ENCODE results near the gene PIPOX.

Gene PIPOX, protein sequence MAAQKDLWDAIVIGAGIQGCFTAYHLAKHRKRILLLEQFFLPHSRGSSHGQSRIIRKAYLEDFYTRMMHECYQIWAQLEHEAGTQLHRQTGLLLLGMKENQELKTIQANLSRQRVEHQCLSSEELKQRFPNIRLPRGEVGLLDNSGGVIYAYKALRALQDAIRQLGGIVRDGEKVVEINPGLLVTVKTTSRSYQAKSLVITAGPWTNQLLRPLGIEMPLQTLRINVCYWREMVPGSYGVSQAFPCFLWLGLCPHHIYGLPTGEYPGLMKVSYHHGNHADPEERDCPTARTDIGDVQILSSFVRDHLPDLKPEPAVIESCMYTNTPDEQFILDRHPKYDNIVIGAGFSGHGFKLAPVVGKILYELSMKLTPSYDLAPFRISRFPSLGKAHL
- 2.4 reads per million, percentile 7 among the genes with 10 or more reads in this experiment for total RNA-seq

DNA sequence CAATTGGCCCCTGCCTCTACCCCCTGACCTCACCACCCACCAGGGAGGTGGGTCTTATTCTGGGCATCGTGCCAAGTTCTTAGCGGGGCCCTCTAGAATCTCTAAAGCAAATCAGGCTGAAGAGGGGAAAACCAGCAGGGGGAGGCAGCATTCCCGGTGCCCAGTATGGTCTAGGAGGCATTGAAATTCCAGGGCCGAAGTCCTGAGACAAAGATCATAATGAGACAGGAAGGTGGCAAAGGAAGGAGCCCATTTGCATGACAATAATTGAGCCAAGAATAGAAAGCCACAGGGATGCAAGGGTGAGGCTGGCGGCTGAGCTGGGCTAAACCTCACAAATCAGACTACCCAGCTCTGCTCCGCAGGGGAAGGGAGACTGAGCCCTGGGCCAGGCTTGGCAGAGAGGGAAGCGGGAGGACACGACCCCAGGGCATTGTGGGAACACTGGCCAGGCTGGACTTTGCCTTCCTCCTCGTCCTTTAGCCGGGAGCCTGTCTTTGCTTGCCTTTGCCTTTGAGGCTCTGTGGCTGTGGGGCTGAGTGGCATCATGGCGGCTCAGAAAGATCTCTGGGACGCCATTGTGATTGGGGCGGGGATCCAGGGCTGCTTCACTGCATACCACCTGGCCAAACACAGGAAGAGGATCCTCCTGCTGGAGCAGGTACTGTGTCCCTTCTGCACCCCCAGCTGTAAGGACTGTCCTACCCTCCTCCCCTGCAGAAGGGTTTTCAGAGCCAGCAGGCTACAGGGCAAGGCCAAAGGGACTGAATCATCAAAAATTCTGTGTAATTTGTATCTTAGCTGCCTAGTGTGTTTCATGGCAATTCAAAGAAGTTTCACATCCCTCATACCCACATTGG, at the start of gene PIPOX:
Gene PIPOX (plus strand): TSS at position 463 of the 860 bp plus-strand sequence. CDS start 85 bp downstream, at position 548.
- DNase-seq: no peak

DNA sequence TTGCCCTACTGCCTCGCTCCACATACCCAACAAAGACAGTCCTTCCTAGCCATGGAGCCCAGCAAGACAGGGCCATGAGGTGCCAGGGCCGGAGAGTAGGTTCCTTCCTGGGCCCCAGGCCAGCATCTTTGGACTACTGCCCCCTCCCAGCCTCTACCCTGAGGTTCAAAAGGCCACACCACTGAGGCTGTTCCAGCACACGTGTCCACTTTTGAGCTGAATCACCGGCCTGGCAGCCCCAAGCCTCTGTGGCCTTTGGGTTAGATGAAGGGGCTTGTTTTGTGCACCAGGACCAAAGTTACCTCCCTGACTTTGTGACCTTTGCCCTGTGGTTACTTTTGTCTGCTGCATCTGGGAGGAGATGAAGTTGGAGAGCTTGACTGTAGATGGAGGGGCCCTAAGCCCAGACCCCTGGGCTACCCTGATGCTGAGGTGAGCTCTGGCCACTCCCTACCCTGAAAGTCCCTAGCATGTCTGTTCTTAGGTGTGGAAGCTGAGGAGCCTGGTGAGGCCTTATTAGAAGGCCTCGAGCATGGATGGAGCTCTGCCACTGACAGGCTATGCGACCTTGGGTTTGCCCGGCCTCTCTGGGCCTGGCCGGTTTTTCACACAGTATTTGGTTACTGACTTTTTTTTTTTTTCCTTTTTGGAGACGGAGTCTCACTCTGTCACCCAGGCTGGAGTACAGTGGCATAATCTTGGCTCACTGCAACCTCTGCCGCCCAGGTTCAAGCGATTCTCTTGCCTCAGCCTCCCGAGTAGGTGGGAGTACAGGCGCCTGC, 49.1 kb upstream of the PIPOX start:
- DNase-seq: no peak

DNA sequence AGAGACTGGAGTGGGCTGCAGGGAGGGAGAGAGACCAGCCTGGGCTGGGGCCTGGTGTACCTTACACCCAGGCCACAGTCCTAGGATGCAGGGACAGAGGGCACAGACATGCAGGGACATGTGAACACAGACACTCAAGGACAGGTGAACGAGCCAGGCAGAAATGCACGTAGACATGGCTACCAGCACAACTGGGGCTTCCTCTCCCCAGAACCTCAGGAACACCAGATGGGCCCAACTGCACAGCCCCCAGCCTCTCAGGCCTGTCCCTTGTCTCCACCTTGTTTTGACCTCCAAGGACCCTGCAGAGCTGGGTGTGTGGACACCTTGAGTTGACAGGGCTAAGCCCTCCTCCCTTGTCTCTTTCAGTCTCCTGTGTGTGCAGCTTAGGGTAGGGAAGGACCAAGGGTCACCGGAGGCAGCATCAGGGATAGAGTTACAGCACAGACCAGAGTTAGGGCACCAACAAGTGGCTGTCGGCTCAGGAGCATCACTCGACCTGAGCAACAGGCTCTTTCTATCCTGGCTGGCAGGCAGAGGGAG, 46.3 kb upstream of the PIPOX start:
- DNase-seq: no peak

GRCh38 chr17:28997806-28998205, 45.1 kb upstream of the PIPOX start:
- no peak for DNase-seq

GRCh38 chr17:28999206-28999605, 43.7 kb upstream of the PIPOX start:
- DNase-seq: no peak

DNA sequence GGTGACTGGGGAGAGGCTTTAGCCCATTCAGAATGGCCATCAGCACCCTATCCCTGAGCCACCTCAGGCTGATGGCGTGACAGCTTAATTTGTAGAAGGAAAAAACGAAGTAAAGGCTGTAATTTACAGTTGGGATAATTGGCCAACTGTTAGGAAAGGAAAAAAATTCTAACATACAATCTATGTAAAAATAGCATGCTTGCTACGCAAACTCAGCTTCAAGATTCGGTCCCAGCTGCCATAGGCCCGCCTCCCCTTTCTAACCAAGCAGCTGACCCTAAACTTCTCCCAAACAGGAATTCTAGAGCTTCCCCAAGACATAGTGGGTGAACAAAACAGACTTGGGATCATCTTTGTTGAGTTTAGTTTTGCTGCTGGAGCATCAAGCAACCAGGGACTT, 42.0 kb upstream of the PIPOX start:
- DNase-seq: no peak

DNA sequence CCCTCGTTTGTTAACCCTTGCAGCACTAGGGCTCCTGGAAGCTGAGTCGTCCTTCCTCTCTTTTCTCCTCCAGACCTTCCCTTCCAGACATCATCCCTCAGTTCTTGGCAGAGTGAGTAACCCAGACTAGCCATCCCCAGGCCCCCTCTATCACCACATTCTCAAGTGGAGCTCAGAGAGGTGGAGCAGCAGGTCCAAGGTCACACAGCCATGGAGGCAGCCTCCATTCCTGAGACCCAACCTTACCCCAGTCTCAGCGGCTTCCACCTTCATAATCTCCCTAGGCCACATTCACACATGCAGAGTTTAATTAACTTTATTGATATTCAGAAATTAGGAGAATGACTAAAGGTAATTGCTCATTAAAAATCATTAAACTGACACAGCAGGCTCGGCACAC, 40.1 kb upstream of the PIPOX start:
- no peak for DNase-seq

DNA sequence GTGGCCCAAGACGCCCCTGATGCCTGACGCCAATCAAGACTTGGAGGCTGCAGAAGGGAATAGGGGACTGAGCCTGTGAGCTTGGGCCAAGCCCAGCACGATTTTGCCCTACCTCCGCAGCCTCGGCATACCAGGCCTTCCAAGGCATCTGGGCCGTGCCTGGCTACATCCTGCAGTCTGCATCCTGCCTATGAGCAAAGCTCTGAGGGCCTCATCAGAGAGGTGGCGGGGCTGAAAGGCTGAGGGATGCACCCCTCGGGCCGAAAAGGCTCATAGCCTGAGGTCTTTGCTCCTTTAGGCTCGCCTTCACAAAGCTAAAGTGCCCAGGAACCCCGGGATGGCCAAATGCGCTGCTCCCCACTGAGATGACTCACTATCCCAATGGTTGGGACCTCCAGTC, 39.7 kb upstream of the PIPOX start:
- no peak for DNase-seq

- DNase-seq: no peak
Measured at GRCh38 chr17:29004081-29004692, 38.8 kb upstream of the PIPOX start.

- DNase-seq: peak; percentile 37
Measured at GRCh38 chr17:29005936-29006511, 36.9 kb upstream of the PIPOX start, which contains the start of gene SEZ6. TSS of gene SEZ6 (minus strand) at chr17:29006033. CDS start at chr17:29005869, 164 bp downstream.

DNA sequence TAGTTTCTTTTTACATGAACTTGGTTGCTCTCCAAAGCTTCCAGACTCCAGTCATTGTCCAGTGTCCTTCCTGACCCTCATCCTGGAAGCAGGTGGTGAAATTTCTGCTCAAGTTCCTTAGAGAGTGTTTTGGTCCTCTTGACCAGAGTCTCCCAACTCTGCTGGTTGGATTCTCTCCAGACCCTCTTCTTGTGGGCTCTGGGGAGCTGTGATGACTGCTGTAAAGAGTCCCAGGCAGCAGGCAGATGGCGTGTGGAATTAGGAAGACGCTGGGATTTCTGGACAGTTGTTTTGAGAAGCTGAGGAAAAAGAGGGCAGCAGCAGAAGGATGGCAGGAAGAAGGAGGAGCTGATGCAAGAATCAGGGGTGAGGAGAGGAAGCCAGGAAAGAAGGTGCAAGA, 35.5 kb upstream of the PIPOX start:
- no peak for DNase-seq

DNA sequence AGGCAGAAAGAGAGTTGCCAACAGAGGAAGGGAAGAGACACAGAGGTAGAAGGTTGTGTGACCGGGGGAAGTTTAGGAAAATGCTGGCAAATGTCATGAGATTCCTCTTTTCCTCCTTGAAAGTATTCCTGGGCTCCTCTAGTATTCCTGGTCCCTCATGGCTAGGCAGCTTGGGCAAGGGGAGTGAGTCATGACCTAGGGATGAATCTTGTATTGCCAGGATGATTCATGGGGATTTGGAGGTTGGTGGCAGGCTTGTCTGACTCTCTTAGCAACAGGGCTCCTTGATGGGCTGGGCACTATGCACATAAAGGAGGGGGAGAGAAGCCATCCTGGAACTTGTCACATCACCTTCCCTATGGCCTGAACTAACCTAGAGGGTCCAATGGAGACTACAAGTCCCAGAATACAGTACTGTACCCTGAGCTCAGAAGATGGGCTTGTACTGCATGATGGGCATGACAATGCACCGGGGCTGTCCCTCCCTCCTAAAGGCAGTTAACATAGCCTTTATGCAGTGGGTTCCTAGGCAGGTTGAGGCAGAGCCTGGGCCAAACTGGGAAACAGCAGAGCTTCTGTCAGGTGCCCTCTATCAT, 35.0 kb upstream of the PIPOX start:
- no peak for DNase-seq

DNA sequence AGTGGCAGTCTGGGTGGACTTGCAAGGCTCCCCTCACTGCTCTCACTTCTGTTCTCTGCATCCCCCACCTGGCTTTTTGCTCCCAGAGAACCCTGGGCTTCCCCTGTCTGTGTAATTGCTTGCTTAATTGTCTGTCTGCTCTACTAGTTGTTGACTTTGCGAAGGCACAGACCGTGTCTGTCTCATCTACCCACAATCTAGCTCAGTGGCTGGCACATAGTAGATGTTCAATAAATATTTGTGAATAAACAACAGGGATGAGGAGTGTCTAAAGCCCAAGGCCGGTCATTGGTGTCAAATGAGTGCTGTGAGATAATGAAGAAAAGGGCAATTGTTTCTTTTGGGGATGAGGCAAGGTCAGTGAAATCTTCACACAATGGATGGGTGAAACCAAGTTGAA, 34.4 kb upstream of the PIPOX start:
- DNase-seq: no peak

DNA sequence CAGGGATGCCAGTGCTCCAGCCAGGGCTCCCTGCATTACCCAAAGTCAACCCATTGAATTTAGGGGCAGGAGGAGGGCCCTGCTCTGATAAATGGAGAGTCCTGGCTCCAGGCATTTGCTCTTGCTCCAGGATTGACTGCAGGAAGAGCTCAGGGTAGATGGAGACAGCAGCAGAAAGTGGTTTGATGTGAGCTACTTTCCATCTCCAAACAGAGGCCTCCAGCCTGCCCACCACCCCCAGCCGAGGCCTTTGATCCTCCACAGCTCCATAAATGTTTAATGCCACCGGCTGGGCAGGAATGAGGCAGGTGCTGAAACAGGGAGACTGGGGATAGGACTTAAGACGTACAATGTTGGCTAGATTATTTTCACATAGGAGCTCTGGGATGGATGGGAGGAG, 32.8 kb upstream of the PIPOX start:
- no peak for DNase-seq

GRCh38 chr17:29010586-29010985, 32.4 kb upstream of the PIPOX start:
- no peak for DNase-seq

DNA sequence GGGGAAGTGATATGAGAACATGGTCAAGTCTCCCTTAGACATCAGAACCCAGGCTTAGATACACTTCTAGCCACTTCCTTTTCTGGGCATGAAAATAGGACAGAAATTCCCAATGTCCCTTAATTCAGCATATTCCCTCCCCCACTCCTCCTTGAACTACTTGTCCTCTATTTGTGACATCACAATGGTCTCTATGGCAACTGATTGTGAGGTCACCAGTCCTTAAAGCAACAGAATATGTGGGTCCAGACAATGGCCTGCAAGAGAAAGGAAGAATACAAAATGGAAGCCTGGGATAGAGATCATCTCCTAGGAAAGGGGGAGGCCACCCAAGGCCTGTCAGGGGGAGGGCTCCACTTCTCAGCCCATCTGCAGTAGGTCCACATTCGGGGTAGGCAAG, 30.4 kb upstream of the PIPOX start:
- no peak for DNase-seq

- DNase-seq: no peak
Measured at GRCh38 chr17:29014716-29015115, 28.2 kb upstream of the PIPOX start.

GRCh38 chr17:29016345-29017210, 26.4 kb upstream of the PIPOX start:
- DNase-seq: no peak

DNA sequence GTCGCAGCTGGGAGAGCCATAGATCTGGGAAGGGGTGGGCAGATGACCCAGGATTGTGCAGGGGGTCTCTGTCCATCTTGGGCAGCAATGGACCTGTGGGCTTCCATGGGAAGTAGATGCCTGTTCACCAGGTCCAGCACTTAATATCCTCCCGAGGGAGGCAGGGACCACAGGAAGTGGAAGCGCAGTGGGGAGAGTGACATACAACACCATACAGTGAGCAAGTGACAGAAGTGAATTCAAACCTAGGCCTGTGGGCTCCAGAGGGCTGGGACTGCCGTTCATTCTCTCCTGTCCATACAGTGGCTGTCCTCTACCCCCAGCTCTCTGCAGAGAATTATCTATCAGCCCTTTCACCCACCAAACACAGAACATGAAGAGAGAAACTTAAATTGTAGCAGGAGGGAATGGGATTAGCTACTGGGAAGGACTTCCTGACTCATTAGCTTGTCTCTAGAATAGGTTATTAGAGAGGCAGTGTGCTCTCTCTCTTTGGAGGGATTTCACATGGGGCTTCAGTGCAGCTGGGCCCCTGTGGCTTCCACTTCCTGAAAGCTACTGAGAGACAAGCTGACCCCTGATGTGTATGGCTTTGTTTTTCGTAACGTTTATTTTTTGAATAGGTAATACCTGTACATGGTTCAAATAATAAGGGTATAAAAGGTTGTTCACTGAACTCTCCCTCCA, 24.0 kb upstream of the PIPOX start:
- DNase-seq: no peak

All from effector CD4-positive, alpha-beta T cell (primary cell).